HT1080 (cell line): ENCODE measurements around the gene SLX4IP. TPM values are rescaled to one million over a fixed set of nuclear protein-coding genes. Genes with fewer than 3 reads are reported as not detected.
A peak's percentile ranks its signal among the peaks of the same experiment; 100 is the strongest.

Source experiments
- DNase-seq: peaks from one replicate; pipeline ENCODE4 v3.0.0-alpha.2; 2015; ENCODE audit warnings: low read depth
- total RNA-seq: library from RNA; depleted of rRNA; stranded (reverse); fragments of >200 nt; shearing (Covaris generic); gene quantifications from 2 replicates; pipeline ENCODE4 v1.2.3, GENCODE V29; 2014

SLX4IP gene
- total RNA-seq, 1 experiment from 2014 or later: 3.9 TPM

- DNase-seq: no peak
Measured at GRCh38 chr20:10547276-10548114, 112.4 kb downstream of the SLX4IP start.

- DNase-seq: no peak
Measured at GRCh38 chr20:10549511-10549910, 114.4 kb downstream of the SLX4IP start.

- no peak for DNase-seq
Measured at GRCh38 chr20:10550204-10551118, 115.4 kb downstream of the SLX4IP start.

- DNase-seq: no peak
Measured at GRCh38 chr20:10551732-10552724, 116.9 kb downstream of the SLX4IP start.

GRCh38 chr20:10553326-10553984 lies 118.3 kb downstream of the SLX4IP start:
- peak; percentile 65 for DNase-seq

GRCh38 chr20:10554285-10554684 lies 119.2 kb downstream of the SLX4IP start:
- no peak for DNase-seq

GRCh38 chr20:10555393-10555792 lies 120.3 kb downstream of the SLX4IP start:
- no peak for DNase-seq

GRCh38 chr20:10555865-10556308 lies 120.8 kb downstream of the SLX4IP start:
- DNase-seq: peak; percentile 57

GRCh38 chr20:10556519-10557083 lies 121.5 kb downstream of the SLX4IP start:
- DNase-seq: no peak

GRCh38 chr20:10557685-10558084 lies 122.6 kb downstream of the SLX4IP start:
- DNase-seq: no peak

- peak; percentile 84 for DNase-seq
Measured at GRCh38 chr20:10558635-10559187, 123.6 kb downstream of the SLX4IP start.

GRCh38 chr20:10559266-10559665 lies 124.2 kb downstream of the SLX4IP start:
- DNase-seq: no peak

GRCh38 chr20:10560686-10561085 lies 125.6 kb downstream of the SLX4IP start:
- DNase-seq: no peak

- DNase-seq: no peak
Measured at GRCh38 chr20:10561302-10561701, 126.2 kb downstream of the SLX4IP start.

- no peak for DNase-seq
Measured at GRCh38 chr20:10562899-10563298, 127.8 kb downstream of the SLX4IP start.

GRCh38 chr20:10563935-10564492 lies 128.9 kb downstream of the SLX4IP start:
- DNase-seq: no peak

- peak; percentile 75 for DNase-seq
Measured at GRCh38 chr20:10565191-10565921, 130.3 kb downstream of the SLX4IP start.
